GM12872 (cell line): ENCODE results near the gene LIMS2.

Experiments
- CTCF ChIP-seq: IDR thresholded peaks from 3 replicates; pipeline ENCODE4 v1.5.1; 2011; ENCODE audit warnings: low read depth, mild to moderate bottlenecking, low read length, moderate library complexity; ENCODE audit not compliant: insufficient read depth

The LIMS2 gene

GRCh38 chr2:127654084-127654837 lies 21.1 kb downstream of the LIMS2 start:
- no peak for TF ChIP-seq CTCF

GRCh38 chr2:127653421-127654083 lies 21.8 kb downstream of the LIMS2 start:
- TF ChIP-seq CTCF = no peak

- no peak for TF ChIP-seq CTCF
These were observed 22.5 kb downstream of the LIMS2 start for GRCh38 chr2:127652786-127653357.

GRCh38 chr2:127651971-127652550 lies 23.3 kb downstream of the LIMS2 start:
- no peak for TF ChIP-seq CTCF

- no peak for TF ChIP-seq CTCF
These were observed 23.9 kb downstream of the LIMS2 start for GRCh38 chr2:127651381-127651809.

GRCh38 chr2:127650785-127651380 lies 24.4 kb downstream of the LIMS2 start:
- TF ChIP-seq CTCF = no peak
